MM.1S (cell line): ENCODE results near the gene RAB4B.
"Not testable (repeated sequence)": the region's sequence is repeated elsewhere in the genome, so short reads cannot be mapped to it uniquely, and the experiment has no call there.

Experiments
- DNase-seq: peaks from one replicate; pipeline ENCODE4 v3.0.0-alpha.2; 2015
- H2AFZ ChIP-seq: fragments of 300-600 bp; sonication (generic); 2 replicates; pipeline ENCODE4 v1.6.0; 2016; ENCODE audit warnings: antibody characterized with exemption, low read length
- H3F3A ChIP-seq: fragments of 300-600 bp; sonication (generic); 2 replicates; pipeline ENCODE4 v1.6.1; 2016; ENCODE audit warnings: mild to moderate bottlenecking, antibody characterized with exemption, low read length, moderate library complexity, mixed read lengths; ENCODE audit not compliant: insufficient read depth
- H3K27ac ChIP-seq: fragments of 300-600 bp; sonication (generic); 2 replicates; pipeline ENCODE4 v1.5.1; 2016; ENCODE audit warnings: mild to moderate bottlenecking, low read length
- H3K27me3 ChIP-seq: fragments of 300-600 bp; sonication (generic); replicated peaks from 2 replicates; pipeline ENCODE4 v1.6.0; 2016; ENCODE audit warnings: low read length; ENCODE audit not compliant: insufficient read depth
- H3K36me3 ChIP-seq: fragments of 300-600 bp; sonication (generic); replicated peaks from 2 replicates; pipeline ENCODE4 v1.6.1; 2016; ENCODE audit warnings: mild to moderate bottlenecking, low read length, mixed read lengths; ENCODE audit not compliant: insufficient read depth
- H3K4me1 ChIP-seq: fragments of 300-600 bp; sonication (generic); 2 replicates; pipeline ENCODE4 v1.6.1; 2016; ENCODE audit warnings: low read length, mixed read lengths
- H3K4me2 ChIP-seq: fragments of 300-600 bp; sonication (generic); 2 replicates; pipeline ENCODE4 v1.6.0; 2016; ENCODE audit warnings: low read depth, low read length
- H3K4me3 ChIP-seq: fragments of 300-600 bp; sonication (generic); 2 replicates; pipeline ENCODE4 v1.5.1; 2016; ENCODE audit warnings: low read length, mixed read lengths
- H3K79me2 ChIP-seq: fragments of 300-600 bp; sonication (generic); 2 replicates; pipeline ENCODE4 v1.6.1; 2016; ENCODE audit warnings: mixed run types, low read length, mixed read lengths
- H3K9ac ChIP-seq: fragments of 300-600 bp; sonication (generic); 2 replicates; pipeline ENCODE4 v1.6.1; 2016; ENCODE audit warnings: low read length, mixed read lengths
- H3K9me2 ChIP-seq: fragments of 300-600 bp; sonication (generic); replicated peaks from 2 replicates; pipeline ENCODE4 v1.6.1; 2016; ENCODE audit warnings: mild to moderate bottlenecking, low read length, mixed read lengths; ENCODE audit not compliant: insufficient read depth
- H3K9me3 ChIP-seq: fragments of 300-600 bp; sonication (generic); replicated peaks from 2 replicates; pipeline ENCODE4 v1.6.1; 2016; ENCODE audit warnings: mild to moderate bottlenecking, low read length, mixed read lengths; ENCODE audit not compliant: insufficient read depth
- H4K20me1 ChIP-seq: fragments of 300-600 bp; sonication (generic); 2 replicates; pipeline ENCODE4 v1.6.1; 2016; ENCODE audit warnings: mild to moderate bottlenecking, low read length, moderate library complexity, mixed read lengths; ENCODE audit not compliant: insufficient read depth
- EZH2 ChIP-seq: fragments of 300-600 bp; sonication (generic); optimal IDR thresholded peaks from 2 replicates; pipeline ENCODE3; 2017; ENCODE audit warnings: low read depth, mild to moderate bottlenecking, antibody characterized with exemption, low read length, mixed read lengths
- EZH2phosphoT487 ChIP-seq: fragments of 300-600 bp; sonication (generic); IDR thresholded peaks from 2 replicates; pipeline ENCODE4 v1.6.1; 2018; ENCODE audit warnings: antibody characterized with exemption, low read length
- TF ChIP-seq, protein P1 (sequence below): fragments of 300-600 bp; sonication (generic); IDR thresholded peaks from 2 replicates; pipeline ENCODE4 v1.5.1; 2016; ENCODE audit warnings: antibody characterized with exemption, low read length, mixed read lengths

RAB4B gene

DNA sequence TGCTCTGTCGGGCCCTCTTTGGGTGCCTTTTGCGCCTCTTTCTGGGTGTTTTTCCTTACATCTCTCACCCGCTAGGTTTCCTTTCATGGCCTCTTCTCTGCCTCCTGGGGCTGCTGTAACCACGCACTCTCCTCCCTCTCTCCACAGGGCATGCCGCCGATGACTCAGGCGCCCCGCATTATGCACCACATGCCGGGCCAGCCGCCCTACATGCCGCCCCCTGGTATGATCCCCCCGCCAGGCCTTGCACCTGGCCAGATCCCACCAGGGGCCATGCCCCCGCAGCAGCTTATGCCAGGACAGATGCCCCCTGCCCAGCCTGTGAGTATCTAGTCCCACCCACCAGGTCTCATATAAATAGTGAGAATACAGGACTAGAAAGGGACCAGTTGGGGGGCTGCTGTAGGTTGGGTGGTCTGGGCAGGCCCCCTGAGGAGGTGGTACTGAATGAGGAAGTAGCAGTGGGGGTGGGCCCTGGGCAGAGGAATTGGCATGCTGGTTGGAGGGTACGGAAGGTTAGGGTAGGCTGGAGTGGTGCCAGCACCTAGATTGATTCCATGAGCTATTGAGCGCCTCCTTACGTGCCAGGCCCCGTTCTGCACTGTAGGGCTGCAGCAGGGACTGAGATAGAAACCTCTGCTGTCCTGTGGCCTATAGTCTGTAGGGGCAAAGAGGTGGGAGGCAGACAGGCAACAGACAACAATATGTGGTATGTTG is 15.1 kb upstream of the RAB4B start:
- peaks cover 3% of the 10 kb centered on the region; the same call in 1 of the 2 replicates for H4K20me1 ChIP-seq

DNA sequence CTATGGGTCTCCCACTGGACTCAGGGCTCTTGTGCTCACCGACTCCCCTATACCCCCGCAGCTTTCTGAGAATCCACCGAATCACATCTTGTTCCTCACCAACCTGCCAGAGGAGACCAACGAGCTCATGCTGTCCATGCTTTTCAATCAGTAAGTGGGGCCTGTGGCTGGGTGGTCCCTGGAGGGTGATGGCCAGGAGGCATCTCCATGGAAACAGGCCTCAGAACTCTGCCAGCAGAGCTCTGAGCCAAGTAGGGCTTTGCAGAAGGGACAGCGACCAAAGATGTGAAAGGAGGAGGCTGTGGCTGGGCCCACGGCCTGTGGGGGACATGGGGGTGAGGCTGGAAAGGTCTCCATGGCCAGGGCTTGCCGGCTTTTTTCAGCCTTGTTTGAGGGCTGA is 14.5 kb upstream of the RAB4B start:
- Histone ChIP-seq H3K4me3 (no peak overlapping the region), H4K20me1 (peaks cover 3% of the 10 kb centered on the region; the same call in 1 of the 2 replicates), H3K27ac (no peak overlapping the region), H3K79me2 (peaks cover 30% of the 10 kb centered on the region), H3F3A (no peaks in the 10 kb centered on the region), H3K9me2 (no peaks in the 10 kb centered on the region), H3K9me3 (no peaks in the 10 kb centered on the region), H3K4me2 (no peak overlapping the region), H3K4me1 (no peaks in the 10 kb centered on the region), H3K9ac (no peak overlapping the region), H3K36me3 (peaks cover 31% of the 10 kb centered on the region), H3K27me3 (no peaks in the 10 kb centered on the region), H2AFZ (no peak overlapping the region)
- TF ChIP-seq EZH2 (no peak), EZH2phosphoT487 (no peak)
- TF ChIP-seq, protein P1, sequence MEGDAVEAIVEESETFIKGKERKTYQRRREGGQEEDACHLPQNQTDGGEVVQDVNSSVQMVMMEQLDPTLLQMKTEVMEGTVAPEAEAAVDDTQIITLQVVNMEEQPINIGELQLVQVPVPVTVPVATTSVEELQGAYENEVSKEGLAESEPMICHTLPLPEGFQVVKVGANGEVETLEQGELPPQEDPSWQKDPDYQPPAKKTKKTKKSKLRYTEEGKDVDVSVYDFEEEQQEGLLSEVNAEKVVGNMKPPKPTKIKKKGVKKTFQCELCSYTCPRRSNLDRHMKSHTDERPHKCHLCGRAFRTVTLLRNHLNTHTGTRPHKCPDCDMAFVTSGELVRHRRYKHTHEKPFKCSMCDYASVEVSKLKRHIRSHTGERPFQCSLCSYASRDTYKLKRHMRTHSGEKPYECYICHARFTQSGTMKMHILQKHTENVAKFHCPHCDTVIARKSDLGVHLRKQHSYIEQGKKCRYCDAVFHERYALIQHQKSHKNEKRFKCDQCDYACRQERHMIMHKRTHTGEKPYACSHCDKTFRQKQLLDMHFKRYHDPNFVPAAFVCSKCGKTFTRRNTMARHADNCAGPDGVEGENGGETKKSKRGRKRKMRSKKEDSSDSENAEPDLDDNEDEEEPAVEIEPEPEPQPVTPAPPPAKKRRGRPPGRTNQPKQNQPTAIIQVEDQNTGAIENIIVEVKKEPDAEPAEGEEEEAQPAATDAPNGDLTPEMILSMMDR, result no peak
- no peak for DNase-seq

More for the DNA sequence above, 15.1 kb upstream of the RAB4B start:
- Histone ChIP-seq H3K9me3 (no peaks in the 10 kb centered on the region), H3K27me3 (no peaks in the 10 kb centered on the region), H3K4me1 (no peaks in the 10 kb centered on the region), H3K9ac (no peak overlapping the region), H3K4me3 (no peak overlapping the region), H3K27ac (no peak overlapping the region), H2AFZ (no peak overlapping the region), H3K9me2 (no peaks in the 10 kb centered on the region), H3K79me2 (peaks cover 35% of the 10 kb centered on the region), H3F3A (no peaks in the 10 kb centered on the region), H3K4me2 (no peak overlapping the region), H3K36me3 (peaks cover 35% of the 10 kb centered on the region)
- TF ChIP-seq EZH2phosphoT487, result no peak
- TF ChIP-seq EZH2, result no peak
- TF ChIP-seq, protein P1, result no peak
- DNase-seq, result no peak

DNA sequence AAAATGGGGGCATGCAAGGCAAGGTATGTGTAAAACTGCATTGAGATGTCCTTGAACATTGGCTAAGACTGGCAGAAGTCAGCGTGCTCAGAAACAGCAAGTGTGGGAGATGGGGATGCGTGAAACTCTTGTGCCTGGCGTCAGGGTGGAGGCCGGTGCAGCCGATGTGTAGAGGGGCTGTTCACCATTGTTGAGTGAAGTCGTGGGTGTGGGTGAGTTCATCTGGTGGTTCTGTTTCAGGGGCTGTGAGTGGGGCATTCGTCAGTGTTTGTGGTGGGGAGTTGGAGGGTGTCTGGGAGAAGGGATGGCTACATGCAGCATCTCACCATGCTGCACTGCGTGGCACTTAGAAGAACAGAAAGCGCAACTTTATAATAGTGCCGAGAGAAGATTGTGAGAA is 14.1 kb upstream of the RAB4B start:
- no peak overlapping the region for H3K9ac ChIP-seq
- H3K9me2 ChIP-seq, result no peaks in the 10 kb centered on the region
- peaks cover 31% of the 10 kb centered on the region for H3K36me3 ChIP-seq
- H3K4me3 ChIP-seq, result no peak overlapping the region
- no peak overlapping the region for H3K27ac ChIP-seq
- TF ChIP-seq, protein P1, result no peak
- no peak for TF ChIP-seq EZH2
- no peak for TF ChIP-seq EZH2phosphoT487
- no peak overlapping the region for H3K4me2 ChIP-seq
- H2AFZ ChIP-seq, result no peak overlapping the region
- no peaks in the 10 kb centered on the region for H3K9me3 ChIP-seq
- DNase-seq, result no peak
- H3K27me3 ChIP-seq, result no peaks in the 10 kb centered on the region
- H3K79me2 ChIP-seq, result peaks cover 28% of the 10 kb centered on the region
- peaks cover 3% of the 10 kb centered on the region; the same call in 1 of the 2 replicates for H4K20me1 ChIP-seq
- no peaks in the 10 kb centered on the region for H3K4me1 ChIP-seq
- no peaks in the 10 kb centered on the region for H3F3A ChIP-seq

DNA sequence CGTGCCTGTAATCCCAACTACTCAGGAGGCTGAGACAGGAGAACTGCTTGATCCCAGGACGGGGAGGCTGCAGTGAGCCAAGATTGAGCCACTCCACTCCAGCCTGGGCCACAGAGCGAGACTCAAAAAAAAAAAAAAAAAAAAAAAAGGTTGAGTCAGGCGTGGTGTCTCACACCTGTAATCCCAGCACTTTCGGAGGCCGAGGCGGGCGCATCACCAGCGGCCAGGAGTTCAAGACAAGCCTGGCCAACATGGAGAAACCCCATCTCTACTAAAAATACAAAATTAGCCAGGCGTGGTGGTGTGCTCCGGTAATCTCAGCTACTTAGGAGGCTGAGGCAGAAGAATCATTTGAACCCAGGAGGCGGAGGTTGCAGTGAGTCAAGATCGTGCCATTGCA is 11.7 kb upstream of the RAB4B start:
- H3K4me2 ChIP-seq, H3K4me1 ChIP-seq, H3K27me3 ChIP-seq, H2AFZ ChIP-seq, H3K9me3 ChIP-seq, H3K9me2 ChIP-seq, H3K4me3 ChIP-seq, H4K20me1 ChIP-seq, DNase-seq, H3K27ac ChIP-seq, H3K9ac ChIP-seq, H3F3A ChIP-seq: not testable (repeated sequence)
- H3K36me3 ChIP-seq, result peaks cover 27% of the 10 kb centered on the region
- H3K79me2 ChIP-seq, result peaks cover 13% of the 10 kb centered on the region
